K562 (cell line): Measurements from ENCODE around the gene AJAP1. TPM values are rescaled to one million over a fixed set of nuclear protein-coding genes. Genes with fewer than 3 reads are reported as not detected.

Experiments
- ATAC-seq: fragments of 200-7000 bp; cut with Tn5 transposase; 3 replicates; pipeline ENCODE4 v1.9.1; 2020; ENCODE audit warnings: moderate library complexity
- BruUV-seq: library from RNA; stranded (reverse); fragments of 400-500 nt; replicated peaks from 2 replicates; lab custom pipeline; 2021; lab: Mats Ljungman, UMichigan
- CTCF ChIA-PET: fragments of 300-600 bp; formaldehyde crosslinking; extraction: SDS; loops from one replicate; lab custom pipeline; 2021; ENCODE audit warnings: low intra/inter-chr PET ratio; lab: Yijun Ruan, JAX
- POLR2A ChIA-PET: fragments of 300-600, 350-650 bp; sonication (Branson Sonifier 250); formaldehyde crosslinking; extraction: SDS; loops from one replicate; lab custom pipeline; 2021; ENCODE audit warnings: antibody characterized with exemption, inconsistent platforms; lab: Yijun Ruan, JAX
- DNase-seq, 4 experiments: peaks; one replicate each; pipeline versions ENCODE4 v3.0.0 to v3.0.0-alpha.2; 2011 to 2018; ENCODE audit warnings: low spot score in 3 of 4, mixed read lengths in 3 of 4; ENCODE audit errors: extremely low read depth in 1 of 4
- FAIRE-seq: peaks from 2 replicates; lab custom pipeline; 2011; peaks lifted over from hg19 to GRCh38; lab: Jason Lieb, UNC
- H2AFZ ChIP-seq: 2 replicates; pipeline ENCODE4 v1.6.0; 2011; ENCODE audit warnings: low read depth, low read length, control low read depth, inconsistent platforms
- H3K27ac ChIP-seq: fragments of 200-600 bp; 3 replicates; pipeline ENCODE4 v1.8.0; 2011; ENCODE audit warnings: low read depth, mild to moderate bottlenecking, control low read depth, inconsistent platforms, low read length, moderate library complexity, mixed read lengths; ENCODE audit errors: extremely low read depth
- H3K27me3 ChIP-seq, 2 experiments: fragments of 300-600 bp in 1 of 2; 2 replicates in 1 of 2; 3 replicates in 1 of 2; pipeline versions ENCODE4 v1.6.0 to v1.8.0; 2011; ENCODE audit warnings: inconsistent platforms in 2 of 2, low read length in 2 of 2, mild to moderate bottlenecking in 1 of 2, mixed read lengths in 1 of 2, moderate library complexity in 1 of 2; ENCODE audit not compliant: control insufficient read depth in 2 of 2, insufficient read depth in 2 of 2
- H3K36me3 ChIP-seq: fragments of 300-600 bp; 3 replicates; pipeline ENCODE4 v1.8.0; 2011; ENCODE audit warnings: mild to moderate bottlenecking, low read length, inconsistent platforms; ENCODE audit not compliant: control insufficient read depth, insufficient read depth
- H3K4me1 ChIP-seq, 2 experiments: fragments of 200-600 bp in 1 of 2; replicated peaks in 1 of 2; 2 replicates in 1 of 2; 3 replicates in 1 of 2; pipeline versions ENCODE4 v1.5.1 to v1.8.0; 2011; ENCODE audit warnings: inconsistent platforms in 2 of 2, low read length in 2 of 2, mild to moderate bottlenecking in 1 of 2, mixed read lengths in 1 of 2, moderate library complexity in 1 of 2; ENCODE audit not compliant: control insufficient read depth in 2 of 2, insufficient read depth in 2 of 2
- H3K4me2 ChIP-seq: 2 replicates; pipeline ENCODE4 v1.6.1; 2011; ENCODE audit warnings: low read length, control low read depth, inconsistent platforms, mixed read lengths; ENCODE audit not compliant: insufficient read depth
- H3K4me3 ChIP-seq: fragments of 200-600 bp; sonication (generic), shearing (Covaris generic); 2 replicates; pipeline ENCODE4 v1.5.1; 2016; ENCODE audit warnings: control low read depth, inconsistent platforms
- H3K79me2 ChIP-seq: fragments of 200-600 bp; 3 replicates; pipeline ENCODE4 v1.8.0; 2011; ENCODE audit warnings: low read length, inconsistent platforms; ENCODE audit not compliant: control insufficient read depth, insufficient read depth
- H3K9ac ChIP-seq, 2 experiments: 2 replicates each; pipeline versions ENCODE4 v1.6.0 to v1.6.1; 2011; ENCODE audit warnings: low read depth in 2 of 2, low read length in 2 of 2, control low read depth in 1 of 2, inconsistent platforms in 1 of 2, mild to moderate bottlenecking in 1 of 2, mixed read lengths in 1 of 2; ENCODE audit not compliant: insufficient read depth in 1 of 2
- H3K9me1 ChIP-seq: one replicate; pipeline ENCODE4 v1.6.0; 2011; ENCODE audit warnings: inconsistent platforms, mild to moderate bottlenecking, low read length, moderate library complexity; ENCODE audit not compliant: control insufficient read depth, insufficient read depth
- H3K9me3 ChIP-seq: replicated peaks from 2 replicates; pipeline ENCODE4 v1.5.1; 2011; ENCODE audit warnings: low read depth, low read length, inconsistent platforms; ENCODE audit not compliant: control insufficient read depth, insufficient read depth
- H4K20me1 ChIP-seq: replicated peaks from 2 replicates; pipeline ENCODE4 v1.6.1; 2011; ENCODE audit warnings: low read length, inconsistent platforms, mixed read lengths; ENCODE audit not compliant: control insufficient read depth, insufficient read depth
- CTBP1 ChIP-seq: fragments of 450-650 bp; IDR thresholded peaks from 2 replicates; pipeline ENCODE4 v1.6.1; 2016; ENCODE audit warnings: borderline replicate concordance
- MAFF ChIP-seq: IDR thresholded peaks from 2 replicates; pipeline ENCODE4 v1.6.1; 2012; ENCODE audit warnings: low read length, improper control_type of control experiment
- MIER1 ChIP-seq: fragments of 450-650 bp; IDR thresholded peaks from 2 replicates; pipeline ENCODE4 v1.6.1; 2016; ENCODE audit warnings: antibody characterized with exemption, mild to moderate bottlenecking, low read depth
- U2AF1 ChIP-seq: fragments of 200-400 bp; formaldehyde crosslinking; optimal IDR thresholded peaks from 2 replicates; pipeline ENCODE3; 2017; ENCODE audit warnings: mild to moderate bottlenecking, low read depth, low read length, moderate library complexity
- ZNF146 ChIP-seq: IDR thresholded peaks from one replicate; pipeline ENCODE4 v1.6.1; 2018; ENCODE audit warnings: missing compliant biosample characterization; ENCODE audit not compliant: unreplicated experiment
- ZNF282 ChIP-seq: sonication (generic); formaldehyde crosslinking; IDR thresholded peaks from 2 replicates; pipeline ENCODE4 v1.8.1; 2023; ENCODE audit warnings: missing genetic modification reagents
- ZNF586 ChIP-seq: fragments of 450-650 bp; formaldehyde crosslinking; conservative IDR thresholded peaks from 2 replicates; pipeline ENCODE4 v1.4.0; 2020; ENCODE audit warnings: mild to moderate bottlenecking, moderate library complexity
- WGBS: fragments of 100-300 bp; shearing (Covaris generic); methylation state at CpG from one replicate; pipeline ENCODE4 v1.1.6; 2016; ENCODE audit warnings: low coverage, mixed read lengths; ENCODE audit not compliant: insufficient coverage; ENCODE audit errors: missing lambda C conversion rate; 5-methylcytosine and 5-hydroxymethylcytosine counted together
- in situ Hi-C: fragments of 300-500 bp; cut with MboI; formaldehyde crosslinking; loops from 4 replicates; pipeline ENCODE4 v1.15.0; 2018; ENCODE audit warnings: inconsistent platforms, mixed read lengths
- intact Hi-C: fragments of 100-400 bp; cut with micrococcal nuclease; formaldehyde crosslinking; loops from 2 replicates; pipeline ENCODE4 v1.14.2; 2022
- polyA plus RNA-seq, 8 experiments: library from polyadenylated mRNA; depleted of rRNA in 4 of 8; stranded (reverse) in 5 of 8; unstranded in 3 of 8; fragments of >200 nt; fragmentation: Nextera tagmentation in 2 of 8; fragmentation: Illumina TruSeq in 1 of 8; extraction: Ambion mirVana in 2 of 8; extraction: Trizol in 1 of 8; gene quantifications; 2 replicates each; pipeline versions ENCODE4 v1.2.1 to v1.2.3, GENCODE V29; 2011 to 2014; ENCODE audit warnings: inconsistent platforms in 1 of 8, missing spikeins in 1 of 8
- total RNA-seq, 7 experiments: library from RNA; depleted of rRNA in 6 of 7; stranded (reverse); fragments of >200 nt in 6 of 7; fragmentation: Illumina TruSeq in 2 of 7; extraction: Trizol in 2 of 7; gene quantifications; 2 replicates each; pipeline versions ENCODE4 v1.2.1 to v1.2.3, GENCODE V29; 2011 to 2021; ENCODE audit warnings: low replicate concordance in 1 of 7
- TF ChIP-seq, protein P1 (sequence below): IDR thresholded peaks from 2 replicates; pipeline ENCODE4 v1.6.1; 2011; ENCODE audit warnings: borderline replicate concordance, low read depth, mild to moderate bottlenecking, moderate library complexity, low read length; ENCODE audit not compliant: insufficient read depth, poor library complexity, severe bottlenecking

The AJAP1 gene
- total and polyA plus RNA-seq, 9 of the 15 experiments (the other 6 are each of a cell fraction or from before 2014, with no cell fraction given) = not detected

DNA sequence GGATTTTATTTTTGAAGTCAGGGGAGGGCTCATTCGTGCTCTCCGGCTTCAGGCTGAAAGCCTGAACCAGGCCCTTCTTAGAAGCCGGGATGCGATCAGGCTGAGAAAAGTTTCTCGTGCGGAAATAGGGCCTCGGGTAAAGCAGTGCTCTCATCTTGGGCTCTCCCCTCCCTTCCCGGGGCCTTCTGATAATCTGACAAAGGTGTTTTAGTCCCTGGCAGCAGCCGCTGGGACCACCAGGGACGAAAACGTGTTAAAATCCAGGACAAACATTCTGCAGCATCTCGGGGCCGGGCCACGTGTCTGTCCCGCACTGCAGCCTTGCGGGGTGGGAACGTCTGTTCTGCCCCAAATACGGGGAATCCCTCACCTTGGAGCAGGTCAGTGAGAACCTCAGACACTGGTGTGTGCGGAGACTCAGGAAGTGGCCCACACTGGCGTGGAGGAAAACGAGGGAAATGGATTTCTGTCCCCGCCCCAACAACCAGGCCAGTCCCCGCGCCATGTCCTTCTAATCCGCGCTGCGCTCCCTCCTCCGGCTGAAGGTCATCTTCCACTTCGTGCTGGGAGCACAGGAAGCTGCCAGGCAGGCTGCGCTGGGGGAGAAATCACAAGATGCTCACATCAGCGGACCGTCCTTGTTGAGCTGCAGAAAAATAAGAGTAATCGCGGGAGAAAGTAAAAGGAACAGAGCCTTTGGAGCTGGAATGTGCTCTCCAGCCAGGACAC is 16.6 kb upstream of the AJAP1 start (continued):
- TF ChIP-seq U2AF1 (no peak), MIER1 (no peak), ZNF282 (no peak)

DNA sequence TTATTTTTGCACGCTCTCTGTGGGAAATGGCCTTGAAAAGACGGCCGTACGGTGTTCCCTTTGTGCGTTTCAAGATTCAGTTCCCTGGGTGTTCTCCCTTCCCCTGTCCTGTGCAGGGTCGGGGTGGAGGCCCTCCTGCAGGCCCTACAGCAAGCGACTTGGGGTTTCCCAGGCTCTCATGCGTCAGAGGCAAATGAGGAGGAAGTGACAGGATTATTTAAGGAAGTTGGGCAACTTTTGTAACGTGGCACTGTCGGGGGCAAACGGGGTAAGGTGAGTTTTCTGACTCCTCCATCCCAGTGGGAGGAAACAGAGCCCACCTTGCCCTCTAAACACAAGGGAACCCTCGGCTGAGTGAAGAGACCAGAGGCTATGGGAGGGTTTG is 16.1 kb upstream of the AJAP1 start:
- Histone ChIP-seq H3K9ac (no peak overlapping the region), H3K4me2 (no peak overlapping the region), H3K9me1 (no peaks in the 10 kb centered on the region), H3K4me3 (no peak overlapping the region), H2AFZ (no peak overlapping the region), H4K20me1 (0 out of 2 replicates have a peak, but pooled peaks cover 8% of the 10 kb centered on the region), H3K79me2 (no peaks in the 10 kb centered on the region), H3K27me3 (peaks cover 14 to 32% of the 10 kb centered on the region in 2 experiments; a peak in 3 of 5 replicates), H3K9me3 (no peaks in the 10 kb centered on the region), H3K27ac (no peak overlapping the region), H3K36me3 (no peaks in the 10 kb centered on the region), H3K4me1 (no peaks in the 10 kb centered on the region)
- CTCF ChIA-PET = no interaction called here
- TF ChIP-seq ZNF586 (CRISPR knock-in tag) = no peak
- no peak for TF ChIP-seq MAFF
- TF ChIP-seq CTBP1 = no peak
- TF ChIP-seq, protein P1, sequence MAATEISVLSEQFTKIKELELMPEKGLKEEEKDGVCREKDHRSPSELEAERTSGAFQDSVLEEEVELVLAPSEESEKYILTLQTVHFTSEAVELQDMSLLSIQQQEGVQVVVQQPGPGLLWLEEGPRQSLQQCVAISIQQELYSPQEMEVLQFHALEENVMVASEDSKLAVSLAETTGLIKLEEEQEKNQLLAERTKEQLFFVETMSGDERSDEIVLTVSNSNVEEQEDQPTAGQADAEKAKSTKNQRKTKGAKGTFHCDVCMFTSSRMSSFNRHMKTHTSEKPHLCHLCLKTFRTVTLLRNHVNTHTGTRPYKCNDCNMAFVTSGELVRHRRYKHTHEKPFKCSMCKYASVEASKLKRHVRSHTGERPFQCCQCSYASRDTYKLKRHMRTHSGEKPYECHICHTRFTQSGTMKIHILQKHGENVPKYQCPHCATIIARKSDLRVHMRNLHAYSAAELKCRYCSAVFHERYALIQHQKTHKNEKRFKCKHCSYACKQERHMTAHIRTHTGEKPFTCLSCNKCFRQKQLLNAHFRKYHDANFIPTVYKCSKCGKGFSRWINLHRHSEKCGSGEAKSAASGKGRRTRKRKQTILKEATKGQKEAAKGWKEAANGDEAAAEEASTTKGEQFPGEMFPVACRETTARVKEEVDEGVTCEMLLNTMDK = no peak
- no peak for TF ChIP-seq ZNF146 (CRISPR knock-in tag)
- DNase-seq (no peak), FAIRE-seq (no peak), ATAC-seq (no peak)
- intact Hi-C loops (no loop called here), in situ Hi-C loops (no loop called here)
- WGBS = 0% methylated on average over 12 of the region's 12 CpGs
- no TSS peak for BruUV-seq
- POLR2A ChIA-PET = interaction anchor here (0.7 kb wide), 1 partner anchor 798 kb away, joined by 4 read pairs; no protein-coding TSS in a partner anchor
